Esophagus muscularis mucosa (tissue), 4 donors: ENCODE results near the gene CPAMD8. TPM values are rescaled to one million over a fixed set of nuclear protein-coding genes. Genes with fewer than 3 reads are reported as not detected.
A peak's percentile ranks its signal among the peaks of the same experiment; 100 is the strongest.

Source experiments
- DNase-seq: peaks from one replicate; pipeline ENCODE4 v3.0.0-alpha.2; 2017; ENCODE audit errors: extremely low spot score
- H3K27ac ChIP-seq, 4 donors: fragments of 200-600 bp; sonication (generic); replicated peaks in 1 of 4; 1 replicate in 3 of 4; 2 replicates in 1 of 4; pipeline ENCODE4 v1.5.1; 2016 to 2019; ENCODE audit warnings: mild to moderate bottlenecking in 1 of 4
- H3K27me3 ChIP-seq, 4 donors: fragments of 200-600 bp; sonication (generic); one replicate each; pipeline versions ENCODE4 v1.5.1 to v1.6.0; 2016 to 2019
- H3K36me3 ChIP-seq, 4 donors: fragments of 200-600 bp; sonication (generic); one replicate each; pipeline ENCODE4 v1.5.1; 2016 to 2019
- H3K4me1 ChIP-seq, 4 donors: fragments of 200-600 bp; sonication (generic); one replicate each; pipeline ENCODE4 v1.5.1; 2016 to 2019
- H3K4me3 ChIP-seq, 4 donors: fragments of 200-600 bp; sonication (generic); 1 replicate in 2 of 4; 2 replicates in 2 of 4; pipeline ENCODE4 v1.5.1; 2016 to 2019; ENCODE audit warnings: mild to moderate bottlenecking in 4 of 4, moderate library complexity in 1 of 4
- H3K9me3 ChIP-seq, 4 donors: fragments of 200-600 bp; sonication (generic); 1 replicate in 3 of 4; 2 replicates in 1 of 4; pipeline ENCODE4 v1.5.1; 2016 to 2019
- EP300 ChIP-seq: sonication (generic); formaldehyde crosslinking; IDR thresholded peaks from one replicate; pipeline ENCODE4 v1.6.1; 2017; ENCODE audit warnings: antibody characterized with exemption
- POLR2A ChIP-seq: fragments of 450-650 bp; IDR thresholded peaks from one replicate; pipeline ENCODE4 v1.6.1; 2017; ENCODE audit warnings: antibody characterized with exemption, moderate library complexity, mild to moderate bottlenecking, low read depth
- POLR2AphosphoS5 ChIP-seq, 2 donors: sonication (generic); formaldehyde crosslinking; IDR thresholded peaks; one replicate each; pipeline ENCODE4 v1.6.1; 2017; ENCODE audit warnings: antibody characterized with exemption in 2 of 2
- WGBS: methylation state at CpG from one replicate; pipeline ENCODE4 v1.1.5; 2018; 5-methylcytosine and 5-hydroxymethylcytosine counted together
- intact Hi-C: fragments of 100-400 bp; cut with DNase I; formaldehyde crosslinking; loops from one replicate; pipeline ENCODE4 v1.15.1; 2023
- total RNA-seq, 4 donors: library from RNA; depleted of rRNA; stranded (reverse); fragments of >200 nt; gene quantifications; one replicate each; pipeline versions ENCODE4 v1.1.0 to v1.2.1, GENCODE V29; 2016
- TF ChIP-seq, protein P1 (sequence below), 3 experiments: fragments of 200-600 bp in 2 of 3; fragments of 450-650 bp in 1 of 3; sonication (generic) in 2 of 3; IDR thresholded peaks; one replicate each; pipeline ENCODE4 v1.5.1; 2017 to 2019; ENCODE audit warnings: antibody characterized with exemption in 3 of 3, mild to moderate bottlenecking in 2 of 3, moderate library complexity in 1 of 3

CPAMD8 gene
- total RNA-seq, 4 donors from 2014 or later = 9.6 to 21.0 (median 13.0) TPM

DNA sequence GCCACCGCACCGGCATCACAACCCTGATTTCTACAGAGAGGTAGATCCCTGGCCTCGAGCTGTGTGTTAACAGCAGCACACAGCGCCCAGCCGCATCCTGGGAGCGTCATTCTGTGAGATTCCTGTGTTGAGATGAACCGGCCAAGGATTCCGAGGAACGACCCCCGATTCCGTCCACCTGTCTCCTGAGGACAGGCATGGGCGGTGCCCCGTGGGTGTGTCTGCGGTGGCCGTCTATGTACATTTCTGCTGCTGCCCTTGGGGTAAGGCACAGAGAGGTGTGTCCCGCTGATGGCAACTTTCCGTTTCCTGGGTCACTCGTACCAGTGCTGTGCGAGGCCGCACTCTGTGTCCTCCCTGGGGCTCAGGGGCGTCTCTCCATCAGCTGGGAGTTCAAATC, 153.9 kb downstream of the CPAMD8 start:
- Histone ChIP-seq H3K4me1 (peaks cover 12 to 27% (median 22%) of the 10 kb centered on the region in 4 donors), H3K27me3 (no peaks in the 10 kb centered on the region), H3K9me3 (no peaks in the 10 kb centered on the region), H3K27ac (peak overlapping the region in 3 of 4 donors; percentile 20 to 53 (median 38)), H3K36me3 (peaks cover 63 to 84% (median 81%) of the 10 kb centered on the region in 4 donors), H3K4me3 (no peak overlapping the region)
- DNase-seq = no peak
- intact Hi-C loops = no loop called here
- 94% methylated on average over 15 of the region's 21 CpGs for WGBS
- TF ChIP-seq POLR2AphosphoS5 (IDR thresholded peaks at IDR 0.05) (no peak), POLR2A (no peak), EP300 (no peak)
- TF ChIP-seq, protein P1, sequence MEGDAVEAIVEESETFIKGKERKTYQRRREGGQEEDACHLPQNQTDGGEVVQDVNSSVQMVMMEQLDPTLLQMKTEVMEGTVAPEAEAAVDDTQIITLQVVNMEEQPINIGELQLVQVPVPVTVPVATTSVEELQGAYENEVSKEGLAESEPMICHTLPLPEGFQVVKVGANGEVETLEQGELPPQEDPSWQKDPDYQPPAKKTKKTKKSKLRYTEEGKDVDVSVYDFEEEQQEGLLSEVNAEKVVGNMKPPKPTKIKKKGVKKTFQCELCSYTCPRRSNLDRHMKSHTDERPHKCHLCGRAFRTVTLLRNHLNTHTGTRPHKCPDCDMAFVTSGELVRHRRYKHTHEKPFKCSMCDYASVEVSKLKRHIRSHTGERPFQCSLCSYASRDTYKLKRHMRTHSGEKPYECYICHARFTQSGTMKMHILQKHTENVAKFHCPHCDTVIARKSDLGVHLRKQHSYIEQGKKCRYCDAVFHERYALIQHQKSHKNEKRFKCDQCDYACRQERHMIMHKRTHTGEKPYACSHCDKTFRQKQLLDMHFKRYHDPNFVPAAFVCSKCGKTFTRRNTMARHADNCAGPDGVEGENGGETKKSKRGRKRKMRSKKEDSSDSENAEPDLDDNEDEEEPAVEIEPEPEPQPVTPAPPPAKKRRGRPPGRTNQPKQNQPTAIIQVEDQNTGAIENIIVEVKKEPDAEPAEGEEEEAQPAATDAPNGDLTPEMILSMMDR (IDR thresholded peaks at IDR 0.05) = no peak

DNA sequence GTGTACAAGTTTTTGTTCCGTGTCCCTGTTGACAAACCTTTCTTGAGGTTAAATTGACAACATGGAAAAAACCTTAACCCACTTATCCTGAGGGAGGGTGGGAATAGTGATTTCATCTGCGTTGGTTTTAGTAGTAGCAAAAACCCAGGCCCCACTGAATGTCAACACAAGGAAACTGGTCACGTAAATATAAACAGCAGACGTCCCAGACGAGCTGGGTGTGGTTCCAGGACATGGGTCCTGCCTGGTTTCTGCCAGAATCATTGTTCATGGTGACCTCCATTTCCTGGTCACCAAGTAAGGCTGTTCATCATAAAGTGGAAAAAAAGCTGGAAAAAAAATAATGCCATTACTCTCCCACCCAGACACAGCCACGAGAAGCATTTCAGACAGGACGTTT, 154.7 kb downstream of the CPAMD8 start:
- 59% methylated on average over 7 of the region's 7 CpGs for WGBS
- peak overlapping the region in 3 of 4 donors; percentile 38 to 53 (median 48) for H3K27ac ChIP-seq

DNA sequence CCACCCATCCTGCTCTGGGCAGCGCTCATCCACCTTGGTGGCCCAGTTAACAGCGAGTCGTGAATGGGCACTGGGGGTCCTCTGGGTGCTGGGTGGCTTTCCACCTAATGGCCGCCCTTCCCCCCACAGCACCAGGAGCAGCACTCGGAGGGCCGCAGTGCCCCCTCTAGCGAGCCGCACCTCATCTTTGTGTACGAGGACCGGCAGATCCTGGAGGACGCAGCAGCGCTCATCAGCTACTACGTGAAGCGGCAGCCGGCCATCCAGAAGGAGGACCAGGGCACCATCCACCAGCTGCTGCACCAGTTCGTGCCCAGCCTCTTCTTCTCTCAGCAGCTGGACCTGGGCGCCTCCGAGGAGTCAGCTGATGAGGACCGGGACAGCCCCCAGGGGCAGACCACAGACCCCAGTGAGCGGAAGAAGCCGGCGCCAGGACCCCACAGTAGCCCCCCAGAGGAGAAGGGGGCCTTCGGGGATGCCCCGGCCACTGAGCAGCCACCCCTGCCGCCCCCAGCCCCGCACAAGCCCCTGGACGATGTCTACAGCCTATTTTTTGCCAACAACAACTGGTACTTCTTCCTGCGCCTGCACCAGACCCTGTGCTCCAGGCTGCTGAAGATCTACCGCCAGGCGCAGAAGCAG, 157.2 kb downstream of the CPAMD8 start:
- peaks cover 76 to 96% (median 93%) of the 10 kb centered on the region in 4 donors for H3K36me3 ChIP-seq
- no peak overlapping the region for H3K27ac ChIP-seq
- 92% methylated on average over 25 of the region's 30 CpGs for WGBS
- intact Hi-C loops = no loop called here
- H3K4me1 ChIP-seq = peaks cover 12 to 24% (median 20%) of the 10 kb centered on the region in 4 donors
- no peak for TF ChIP-seq EP300
- no peak for TF ChIP-seq POLR2A
- TF ChIP-seq POLR2AphosphoS5 (IDR thresholded peaks at IDR 0.05) = no peak
- TF ChIP-seq, protein P1 (IDR thresholded peaks at IDR 0.05) = no peak
- no peak for DNase-seq
- no peak overlapping the region for H3K4me3 ChIP-seq
- no peaks in the 10 kb centered on the region for H3K27me3 ChIP-seq
- no peaks in the 10 kb centered on the region for H3K9me3 ChIP-seq

More for the DNA sequence above, 154.7 kb downstream of the CPAMD8 start:
- DNase-seq = no peak
- H3K27me3 ChIP-seq = no peaks in the 10 kb centered on the region
- intact Hi-C loops = no loop called here
- TF ChIP-seq, protein P1 (IDR thresholded peaks at IDR 0.05) = no peak
- TF ChIP-seq POLR2AphosphoS5 (IDR thresholded peaks at IDR 0.05) (peak; percentile 26 to 56), POLR2A (no peak), EP300 (no peak)
- H3K4me1 ChIP-seq = peaks cover 12 to 24% (median 21%) of the 10 kb centered on the region in 4 donors
- H3K9me3 ChIP-seq = no peaks in the 10 kb centered on the region
- peaks cover 63 to 84% (median 81%) of the 10 kb centered on the region in 4 donors for H3K36me3 ChIP-seq
- no peak overlapping the region for H3K4me3 ChIP-seq

DNA sequence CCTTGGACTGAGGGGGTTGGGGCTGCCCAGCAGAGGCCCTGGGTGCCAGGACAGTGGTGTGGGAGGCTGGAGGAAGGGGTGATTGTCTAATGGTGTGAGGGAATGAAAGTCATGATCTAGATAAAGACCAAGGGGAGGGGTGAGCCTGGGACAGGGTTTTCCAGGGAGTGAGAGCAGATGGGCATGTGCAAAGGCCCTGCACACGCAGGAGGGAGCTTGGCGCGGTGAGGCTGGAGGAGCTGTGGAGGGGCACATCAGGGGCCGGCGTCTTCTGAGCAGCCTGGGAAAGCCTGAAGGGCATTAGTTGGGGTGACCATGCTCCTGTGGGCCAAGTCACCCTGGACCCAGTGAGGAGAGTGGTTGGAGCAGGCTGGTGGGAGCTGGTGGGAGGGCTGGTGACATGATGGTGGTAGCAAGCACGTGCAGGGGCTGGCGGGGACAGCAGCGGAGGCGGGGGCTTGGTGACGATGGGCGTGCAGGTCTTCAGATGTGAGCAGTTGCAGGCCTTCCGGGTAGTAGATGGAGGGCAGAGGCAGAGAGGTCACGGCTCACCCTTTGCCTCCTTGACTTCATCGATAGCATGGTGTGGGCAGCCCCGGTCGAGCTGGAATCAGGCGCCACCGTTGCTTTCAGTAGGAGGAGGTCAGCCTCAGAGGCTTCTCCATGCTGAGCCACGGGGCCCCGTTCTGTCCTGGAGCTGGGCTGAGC, 158.0 kb downstream of the CPAMD8 start:
- no peak overlapping the region for H3K27ac ChIP-seq
- no peak for DNase-seq
- 94% methylated on average over 18 of the region's 20 CpGs for WGBS
- TF ChIP-seq, protein P1 (IDR thresholded peaks at IDR 0.05) = no peak
- no peak for TF ChIP-seq POLR2AphosphoS5 (IDR thresholded peaks at IDR 0.05)
- no peak for TF ChIP-seq EP300
- TF ChIP-seq POLR2A = no peak
- peaks cover 85 to 100% (median 99%) of the 10 kb centered on the region in 4 donors for H3K36me3 ChIP-seq
- H3K4me3 ChIP-seq = no peak overlapping the region
- no peaks in the 10 kb centered on the region for H3K27me3 ChIP-seq
- intact Hi-C loops = no loop called here
- no peaks in the 10 kb centered on the region for H3K9me3 ChIP-seq
- H3K4me1 ChIP-seq = peaks cover 8 to 18% (median 13%) of the 10 kb centered on the region in 4 donors
